GM18907 (cell line): ENCODE results near the gene H6PD.

Experiments
- ATAC-seq: cut with Tn5 transposase; IDR thresholded peaks from one replicate; pipeline ENCODE4 v1.9.1; 2021; ENCODE audit warnings: mild to moderate bottlenecking, moderate library complexity; ENCODE audit not compliant: unreplicated experiment

The H6PD gene

GRCh38 chr1:9273177-9273576 lies 38.6 kb downstream of the H6PD start:
- ATAC-seq: no peak

- peak; percentile 15 for ATAC-seq
These were observed 40.6 kb downstream of the H6PD start for GRCh38 chr1:9275161-9275560.

GRCh38 chr1:9275567-9276034 lies 41.0 kb downstream of the H6PD start:
- ATAC-seq: peak; percentile 86

GRCh38 chr1:9278116-9278515 lies 43.5 kb downstream of the H6PD start:
- no peak for ATAC-seq

- ATAC-seq: no peak
These were observed 44.1 kb downstream of the H6PD start for GRCh38 chr1:9278585-9279153.

GRCh38 chr1:9279172-9279840 lies 44.7 kb downstream of the H6PD start:
- ATAC-seq: no peak

- ATAC-seq: no peak
These were observed 45.7 kb downstream of the H6PD start for GRCh38 chr1:9280015-9280860.

GRCh38 chr1:9281071-9281827 lies 46.7 kb downstream of the H6PD start:
- ATAC-seq: no peak

- ATAC-seq: no peak
These were observed 47.5 kb downstream of the H6PD start for GRCh38 chr1:9281908-9282695.

- no peak for ATAC-seq
These were observed 48.1 kb downstream of the H6PD start for GRCh38 chr1:9282696-9282955.

GRCh38 chr1:9284061-9284460 lies 49.5 kb downstream of the H6PD start:
- no peak for ATAC-seq

- no peak for ATAC-seq
These were observed 52.0 kb downstream of the H6PD start for GRCh38 chr1:9286556-9286955.

GRCh38 chr1:9289090-9289534 lies 54.5 kb downstream of the H6PD start:
- ATAC-seq: no peak

- no peak for ATAC-seq
These were observed 55.3 kb downstream of the H6PD start for GRCh38 chr1:9289711-9290485.

- no peak for ATAC-seq
These were observed 57.4 kb downstream of the H6PD start for GRCh38 chr1:9291914-9292360.

GRCh38 chr1:9292361-9293240 lies 58.0 kb downstream of the H6PD start, which contains the start of gene SPSB1:
TSS of gene SPSB1 (plus strand) at chr1:9292894. CDS start at chr1:9355892, 62,998 bp downstream.
- no peak for ATAC-seq

GRCh38 chr1:9293241-9293532 lies 58.6 kb downstream of the H6PD start:
- ATAC-seq: no peak

- no peak for ATAC-seq
These were observed 59.2 kb downstream of the H6PD start for GRCh38 chr1:9293533-9294404.
